ENCODE measurements around the gene ATRNL1. TPM values are rescaled to one million over a fixed set of nuclear protein-coding genes. Genes with fewer than 3 reads are reported as not detected.

Gene ATRNL1
- total RNA-seq, 1 donor from 2014 or later = 856 TPM

DNA sequence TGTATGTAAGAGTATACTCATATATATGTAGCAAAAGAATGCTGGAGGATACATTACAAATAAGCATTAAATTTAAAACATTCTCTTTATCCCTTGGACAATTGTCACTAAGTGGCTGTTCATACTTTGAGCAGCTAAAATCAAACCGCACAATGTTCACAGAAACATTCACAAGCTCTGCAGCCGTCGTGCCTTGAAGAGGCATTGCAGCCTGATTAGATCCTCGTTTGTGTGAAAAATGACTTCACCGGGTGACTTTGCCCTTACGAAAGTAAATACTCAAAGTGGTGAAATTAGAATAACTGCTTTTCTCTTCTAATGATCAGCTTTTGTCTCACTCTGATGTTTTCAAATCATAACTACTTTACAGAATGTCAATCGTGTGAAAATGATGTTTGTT is 860.8 kb downstream of the ATRNL1 start:
- no peak for DNase-seq

DNA sequence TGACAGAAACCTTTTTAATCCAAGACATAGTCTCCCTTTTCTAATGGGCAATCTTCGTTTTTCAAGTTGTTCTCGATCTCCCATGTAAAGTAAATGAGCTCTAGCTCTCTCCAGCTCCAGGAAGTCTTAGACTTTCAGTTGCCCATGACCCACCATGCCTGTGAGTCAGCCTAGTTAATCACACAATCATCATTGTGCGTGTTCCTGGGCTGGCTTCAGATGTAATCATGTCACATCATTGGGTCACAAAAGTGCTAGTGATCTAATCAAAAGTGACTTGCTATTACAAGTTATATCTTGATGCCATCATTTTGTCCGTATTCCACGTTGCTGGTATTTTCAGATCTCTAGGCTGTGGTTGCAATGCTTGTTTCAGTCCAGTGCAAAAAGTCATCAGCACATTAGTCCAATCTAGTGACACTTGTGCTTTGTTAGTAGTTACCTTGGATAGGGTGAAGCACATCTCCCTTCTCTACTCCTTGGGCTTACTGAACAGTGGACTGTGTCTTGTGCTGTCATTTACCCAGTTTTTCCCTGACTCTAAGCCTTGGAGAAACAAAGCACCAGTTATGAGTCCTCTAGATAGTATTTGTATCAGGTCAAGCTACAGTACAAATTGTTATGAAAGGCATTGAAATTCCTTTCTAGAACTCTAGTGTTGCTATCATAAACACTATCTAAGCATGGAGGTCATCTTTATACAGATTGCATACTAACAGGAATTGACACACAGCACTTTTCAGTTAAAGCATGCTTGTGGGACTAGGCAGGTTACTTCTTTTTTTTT is 863.3 kb downstream of the ATRNL1 start:
- no peak for DNase-seq

DNA sequence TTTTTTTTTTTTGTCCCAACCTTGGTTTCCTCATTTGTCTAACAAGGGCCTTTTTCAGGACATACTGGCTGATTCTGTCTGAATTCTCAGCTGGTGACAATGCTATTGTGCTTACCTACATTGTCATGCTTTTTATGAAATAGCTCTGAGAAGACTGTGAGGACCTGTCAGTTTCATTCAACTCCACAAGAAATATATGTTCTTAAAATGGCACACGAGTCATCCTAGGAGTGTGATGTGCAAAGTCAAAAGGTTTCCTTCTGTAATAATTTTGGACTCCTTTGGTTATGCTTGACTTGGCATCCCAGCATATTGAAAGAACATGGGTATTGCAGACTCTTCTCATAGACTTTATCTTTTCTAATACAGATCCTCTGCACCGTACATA is 863.8 kb downstream of the ATRNL1 start:
- no peak for DNase-seq

DNA sequence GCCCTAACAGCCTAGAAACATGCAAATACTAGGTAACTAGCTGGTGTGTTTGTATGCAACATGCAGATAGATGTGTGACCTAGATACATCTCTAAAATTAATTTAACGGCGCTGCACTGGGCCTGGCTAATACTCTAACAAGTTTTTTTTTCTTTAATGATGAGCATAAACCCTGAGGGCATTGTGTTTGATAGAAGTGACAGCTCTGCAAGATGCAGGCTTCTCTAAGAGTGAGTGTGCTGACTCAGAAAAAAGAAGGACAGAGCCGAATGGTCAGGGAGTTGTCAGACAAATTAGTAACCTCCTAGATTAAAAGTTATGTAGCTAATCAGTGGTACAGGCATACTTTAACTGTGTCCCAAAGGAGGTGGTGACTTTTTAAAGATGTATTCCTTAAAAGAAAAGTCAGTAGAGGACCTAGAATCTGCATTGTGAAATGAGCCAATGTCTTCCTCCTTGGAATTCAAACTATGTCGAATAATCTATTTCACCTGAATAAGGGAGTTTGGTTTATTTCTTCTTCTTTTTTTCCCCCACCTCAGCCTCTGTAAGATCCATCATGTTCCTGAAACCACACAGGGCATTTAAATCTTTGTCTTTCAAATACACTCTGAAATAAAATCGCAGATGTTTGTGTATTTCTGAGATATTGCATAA is 864.7 kb downstream of the ATRNL1 start:
- no peak for DNase-seq

DNA sequence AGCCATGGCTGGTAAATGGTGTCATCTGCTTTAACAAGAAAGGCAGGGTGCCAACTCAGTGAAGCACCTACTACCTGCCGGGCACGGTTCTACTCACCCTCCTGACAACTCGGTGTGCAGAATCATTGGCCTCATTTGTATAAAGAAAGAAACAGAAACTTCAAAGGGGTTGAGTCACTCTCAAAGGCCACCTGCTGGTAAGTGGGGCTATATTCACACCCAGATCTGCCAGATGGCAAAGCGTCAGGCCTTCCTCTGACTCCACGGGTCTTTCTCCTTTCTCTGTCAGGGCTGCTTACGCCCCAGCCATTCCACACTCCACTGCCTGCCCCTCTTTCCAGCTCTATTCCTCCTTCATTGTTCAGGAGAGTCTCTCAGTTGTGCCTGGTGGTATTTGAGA is 870.7 kb downstream of the ATRNL1 start:
- no peak for DNase-seq

DNA sequence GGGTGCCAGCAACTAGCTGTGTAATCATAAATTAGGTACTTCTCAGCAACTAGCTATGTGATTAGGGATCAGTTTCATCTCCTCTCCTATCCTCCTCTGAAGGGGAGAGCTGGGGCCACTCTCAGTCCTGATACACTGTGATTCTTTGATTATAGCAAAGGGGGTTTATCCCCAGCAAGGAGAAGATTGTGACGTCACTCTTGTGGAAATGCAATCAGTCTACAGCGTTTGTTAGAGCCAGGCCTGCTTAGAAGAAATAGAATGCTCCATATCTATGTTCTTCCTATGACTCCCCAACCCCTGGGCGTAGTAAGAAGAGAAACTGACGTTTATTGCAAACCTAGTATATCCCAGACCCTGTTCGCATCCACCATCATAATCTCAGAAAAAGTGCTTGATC is 871.7 kb downstream of the ATRNL1 start:
- no peak for DNase-seq

DNA sequence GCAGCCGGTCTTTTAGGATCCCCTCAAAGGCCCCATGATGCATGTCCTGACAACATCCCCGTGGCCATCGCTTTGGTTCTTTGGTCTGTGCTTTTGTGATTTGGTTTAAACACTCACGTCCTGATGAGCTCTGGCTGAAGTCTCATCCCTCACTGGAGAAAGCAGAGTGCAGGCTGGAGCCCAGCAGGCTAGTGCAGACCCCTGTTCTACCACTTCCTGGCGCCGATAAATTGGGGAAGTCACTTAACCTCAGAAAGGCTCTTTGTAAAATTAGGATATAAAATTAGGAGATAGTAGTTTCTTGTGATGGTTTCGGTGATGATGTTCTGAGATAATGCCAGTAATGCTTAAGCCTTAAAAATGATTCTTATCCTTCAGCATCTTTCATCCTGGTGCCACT is 872.2 kb downstream of the ATRNL1 start:
- no peak for DNase-seq

DNA sequence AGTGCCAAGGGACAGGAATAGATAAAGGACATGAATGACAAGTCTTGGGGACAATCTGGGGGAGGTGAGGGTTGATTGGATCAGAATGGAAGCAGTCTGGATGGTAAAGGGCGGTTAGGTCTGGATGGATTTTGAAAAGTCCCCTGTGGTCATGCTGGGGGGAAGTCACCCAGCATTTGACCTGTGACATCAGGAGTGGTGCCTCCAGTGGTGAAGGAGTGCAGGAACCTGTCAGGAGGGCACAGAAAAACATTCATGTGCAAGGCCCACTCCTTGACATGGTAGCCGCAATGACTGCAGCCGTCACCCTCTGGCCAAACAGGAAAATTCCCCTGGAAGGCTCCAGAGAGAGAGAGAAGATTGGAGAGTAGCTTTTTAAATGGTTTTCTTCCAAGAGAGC is 875.1 kb downstream of the ATRNL1 start:
- DNase-seq = no peak

DNA sequence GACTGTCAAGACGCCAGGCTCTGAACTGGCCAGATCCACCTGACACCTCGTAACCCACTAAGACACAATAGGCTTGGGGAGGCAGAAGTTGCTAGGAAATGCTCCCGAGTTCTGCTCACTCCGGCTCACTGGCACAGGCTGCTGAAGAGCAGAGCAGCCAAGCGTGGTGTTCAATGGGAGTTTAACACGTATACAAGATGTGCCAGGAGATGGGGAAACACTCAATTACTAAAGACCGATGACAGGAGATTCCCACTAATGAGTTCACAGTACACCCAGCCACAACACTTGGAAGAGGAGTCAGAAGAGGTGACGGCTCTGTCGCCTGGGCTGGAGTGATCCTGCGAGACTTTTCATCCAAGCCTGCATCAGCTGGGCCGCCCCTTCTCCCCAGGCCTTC is 876.4 kb downstream of the ATRNL1 start:
- no peak for DNase-seq

DNA sequence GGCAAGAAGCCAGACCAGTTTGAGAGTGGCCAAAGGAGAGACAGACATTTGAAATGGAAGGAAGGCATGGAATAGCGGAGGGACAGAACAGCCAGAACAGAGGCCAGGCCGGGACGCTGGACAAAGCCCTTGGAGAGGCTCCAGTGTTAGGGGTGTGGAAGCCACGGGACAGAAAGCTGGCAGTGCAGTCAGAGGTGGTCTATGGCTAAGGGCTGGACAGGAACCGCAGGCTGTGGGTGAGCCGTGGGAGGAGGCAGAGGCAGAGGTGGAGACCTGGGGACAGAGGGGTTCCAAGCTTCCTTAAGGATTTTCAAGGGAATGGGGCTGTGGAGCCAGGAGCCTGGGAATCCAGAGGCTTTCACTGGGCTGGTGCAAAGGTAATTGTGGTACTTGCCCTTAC is 878.8 kb downstream of the ATRNL1 start:
- no peak for DNase-seq

DNA sequence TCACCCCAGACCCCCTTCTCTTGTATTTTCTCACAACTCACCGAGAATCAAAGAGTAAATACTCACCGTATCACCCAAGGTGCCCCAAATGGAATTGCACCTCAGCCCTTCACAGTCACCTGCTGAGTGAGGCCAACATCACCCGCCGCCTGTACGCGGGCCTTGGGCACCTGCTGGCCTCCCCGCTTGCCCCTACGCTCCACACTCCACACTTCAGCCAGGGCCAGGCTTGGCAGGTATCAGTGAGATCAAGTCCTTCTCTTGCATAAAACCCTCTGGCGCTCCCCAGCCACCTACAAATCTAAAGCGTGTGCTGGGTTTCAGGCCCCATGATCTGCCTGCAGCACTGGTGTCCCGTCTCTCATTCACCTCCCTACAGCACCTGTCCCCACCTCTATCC is 879.3 kb downstream of the ATRNL1 start:
- no peak for DNase-seq

DNA sequence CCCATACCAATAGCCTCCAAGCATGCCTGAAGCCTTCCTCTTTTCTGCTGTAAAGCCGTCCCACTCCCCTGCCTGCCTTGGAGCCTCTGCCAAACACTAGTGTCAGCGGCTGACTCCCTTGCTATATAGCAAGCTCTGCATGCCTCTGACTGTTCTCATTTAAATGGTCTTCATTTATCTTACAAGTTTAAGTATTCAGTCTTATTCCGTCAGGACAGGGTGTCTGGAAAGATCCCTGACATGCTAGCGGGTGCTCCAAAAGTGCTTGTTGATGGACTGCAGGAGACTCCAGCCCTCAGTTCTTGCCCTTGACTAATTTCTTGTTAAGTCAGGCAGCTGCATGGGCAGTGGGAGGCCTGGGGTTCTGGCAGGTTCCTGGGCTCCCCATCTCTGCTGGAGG is 881.2 kb downstream of the ATRNL1 start:
- no peak for DNase-seq

DNA sequence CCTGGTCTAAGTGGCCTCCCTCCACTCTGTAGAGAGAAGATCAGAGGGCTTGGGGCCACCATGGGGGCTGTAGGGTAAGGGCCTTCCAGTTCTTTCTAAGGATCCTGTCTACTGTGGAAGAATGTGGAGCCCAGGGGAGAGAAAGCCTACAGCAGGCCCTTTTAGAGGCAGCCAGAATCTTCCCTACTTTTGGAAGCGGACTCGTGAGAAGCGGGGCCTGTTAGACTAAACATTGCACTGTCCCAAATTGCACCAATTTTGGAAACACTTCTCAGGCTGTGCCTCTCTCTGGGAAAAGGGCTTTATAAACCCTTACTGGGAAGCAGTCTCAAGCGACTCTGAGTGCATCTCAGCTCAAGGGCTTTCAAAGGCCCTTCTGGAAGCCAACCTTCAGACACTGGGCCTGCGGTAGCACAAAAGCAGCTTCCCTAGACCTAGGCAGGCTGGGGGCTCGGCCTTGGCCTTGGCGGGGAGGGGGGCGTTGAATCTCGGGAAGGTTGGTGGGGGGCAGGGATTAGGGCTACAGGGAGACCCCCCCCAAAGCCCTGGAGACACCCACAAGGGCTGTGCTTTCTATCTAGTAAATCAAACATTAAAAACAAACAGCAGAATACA is 881.8 kb downstream of the ATRNL1 start:
- DNase-seq = no peak

DNA sequence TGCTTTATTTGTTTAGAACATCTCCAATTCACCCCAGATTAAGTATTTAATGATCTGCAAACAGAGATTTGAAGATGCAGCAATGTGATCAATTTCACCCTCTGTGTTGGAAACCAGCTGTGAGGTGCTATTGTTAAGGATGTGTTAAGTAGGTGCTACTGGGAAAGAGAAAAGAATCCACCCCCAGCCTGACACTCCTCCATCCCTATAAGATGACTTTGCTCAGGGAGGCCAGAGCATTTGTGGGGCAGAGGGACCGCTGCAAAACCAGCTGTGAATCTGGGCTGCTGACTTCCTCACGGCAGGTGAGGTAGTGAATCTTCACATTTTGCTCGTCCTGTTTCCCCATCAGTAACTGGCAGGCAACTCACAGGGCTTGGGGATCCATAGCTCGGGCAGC is 882.3 kb downstream of the ATRNL1 start:
- no peak for DNase-seq

DNA sequence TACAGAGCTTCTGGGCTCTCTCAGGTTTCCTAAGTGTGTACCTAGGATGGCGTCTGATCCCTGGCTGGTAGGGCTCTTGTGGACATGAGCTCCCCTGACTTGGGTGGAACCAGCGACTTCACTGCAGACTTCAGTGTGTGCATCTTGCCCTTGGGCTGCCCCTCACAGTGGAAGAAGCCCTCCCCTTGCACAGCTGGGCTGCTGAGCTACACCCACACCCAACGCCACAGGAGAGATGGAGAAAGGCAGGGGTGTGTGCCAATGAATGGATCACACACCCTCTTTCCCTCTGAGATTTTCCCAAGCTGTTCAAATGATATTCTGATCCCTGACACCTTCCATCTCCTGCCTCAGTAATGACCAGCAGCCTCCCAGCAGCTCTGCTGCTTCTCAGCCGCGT is 883.2 kb downstream of the ATRNL1 start:
- DNase-seq = no peak

DNA sequence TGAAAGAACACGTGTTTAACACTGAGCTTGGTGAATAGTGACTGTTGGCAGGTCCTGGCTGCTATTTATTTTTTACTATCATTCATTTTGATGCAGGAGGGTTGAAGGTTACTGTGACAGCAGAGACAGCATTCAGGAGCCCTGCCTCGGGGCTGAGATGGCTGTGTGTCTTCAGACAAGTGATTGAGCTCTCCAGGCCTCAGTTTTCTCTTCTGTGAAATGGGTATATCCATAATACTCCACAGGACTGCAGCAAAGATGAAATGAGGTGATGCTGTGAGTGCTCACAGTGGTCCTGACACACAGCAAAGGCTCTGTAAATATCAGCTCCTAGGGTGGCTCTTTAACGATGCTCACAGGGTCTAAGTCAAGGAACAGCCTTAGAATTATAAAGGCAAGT is 884.7 kb downstream of the ATRNL1 start:
- no peak for DNase-seq

DNA sequence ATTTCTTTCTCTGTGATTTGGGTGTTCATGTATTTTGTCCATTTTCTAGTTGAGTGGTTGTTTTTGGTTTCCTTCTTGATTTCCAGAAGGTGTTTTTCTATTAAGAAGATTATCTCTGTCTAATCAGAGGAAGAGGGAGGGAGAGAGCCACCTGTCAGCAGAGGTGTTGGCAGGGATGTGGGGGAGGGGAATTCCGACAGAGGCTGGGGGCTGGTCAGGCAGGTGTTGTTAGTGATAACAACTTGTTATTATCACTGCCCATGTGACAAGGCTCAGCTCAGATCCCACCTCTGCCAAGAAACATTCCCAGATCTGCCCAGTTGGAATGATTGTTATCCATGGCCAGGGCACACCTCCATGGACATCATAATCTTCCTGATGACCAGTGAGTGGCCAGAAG is 886.4 kb downstream of the ATRNL1 start:
- no peak for DNase-seq

DNA sequence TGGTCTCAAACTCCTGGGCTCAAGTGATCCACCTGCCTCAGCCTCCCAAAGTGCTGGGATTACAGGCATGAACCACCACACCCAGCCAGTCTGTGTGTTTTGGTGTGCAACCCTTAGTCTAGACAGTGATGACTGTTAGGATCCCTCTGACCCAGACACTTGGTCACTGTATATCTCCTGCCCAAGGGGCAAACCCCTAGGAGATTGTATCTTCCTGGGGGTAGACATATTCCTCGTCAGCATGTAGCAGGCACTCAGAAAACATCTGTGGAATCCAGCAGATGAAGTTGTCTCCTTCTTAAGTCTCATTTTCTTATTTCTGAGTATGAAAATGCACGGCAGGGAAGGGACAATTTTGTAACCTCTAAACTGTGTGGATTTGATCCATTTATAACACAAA is 887.3 kb downstream of the ATRNL1 start:
- no peak for DNase-seq

DNA sequence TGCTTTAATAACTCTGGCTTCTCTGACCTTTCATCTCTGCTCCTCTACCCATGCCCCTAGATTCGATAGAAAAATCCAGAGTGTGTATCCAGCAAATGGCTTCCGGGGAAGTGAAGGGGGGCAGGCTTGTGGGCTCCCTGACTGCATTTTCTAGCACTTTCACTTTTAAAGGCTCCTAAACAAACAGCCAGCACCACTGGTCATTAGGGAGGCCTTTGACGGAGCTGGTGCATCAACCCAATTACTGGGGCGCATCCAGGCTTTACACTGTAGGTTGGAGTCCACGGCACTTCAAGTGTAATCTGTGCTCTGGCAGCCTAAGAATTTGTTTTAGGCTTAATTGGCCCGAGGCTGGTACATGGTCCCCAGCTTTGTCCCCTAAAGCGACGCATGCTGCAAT is 887.9 kb downstream of the ATRNL1 start:
- DNase-seq = no peak

DNA sequence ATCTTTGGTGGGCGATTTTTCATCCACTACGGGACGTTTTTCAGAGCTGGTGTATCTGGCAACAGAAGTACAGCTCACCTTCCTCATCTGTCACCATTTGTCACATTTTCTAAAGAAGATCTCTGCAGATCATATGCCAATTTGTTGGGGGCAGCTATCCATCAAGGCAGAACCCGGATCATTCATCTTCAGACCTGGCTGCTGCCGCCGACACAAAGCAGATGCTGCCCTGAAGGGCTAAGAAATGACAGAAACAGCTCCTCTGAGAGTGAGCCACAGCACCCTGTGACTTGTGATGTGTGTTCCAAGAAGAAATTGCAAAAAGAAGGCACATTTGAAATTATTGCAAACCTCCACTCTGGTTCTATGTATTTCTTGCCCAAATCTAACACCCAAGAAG is 888.9 kb downstream of the ATRNL1 start:
- no peak for DNase-seq

DNA sequence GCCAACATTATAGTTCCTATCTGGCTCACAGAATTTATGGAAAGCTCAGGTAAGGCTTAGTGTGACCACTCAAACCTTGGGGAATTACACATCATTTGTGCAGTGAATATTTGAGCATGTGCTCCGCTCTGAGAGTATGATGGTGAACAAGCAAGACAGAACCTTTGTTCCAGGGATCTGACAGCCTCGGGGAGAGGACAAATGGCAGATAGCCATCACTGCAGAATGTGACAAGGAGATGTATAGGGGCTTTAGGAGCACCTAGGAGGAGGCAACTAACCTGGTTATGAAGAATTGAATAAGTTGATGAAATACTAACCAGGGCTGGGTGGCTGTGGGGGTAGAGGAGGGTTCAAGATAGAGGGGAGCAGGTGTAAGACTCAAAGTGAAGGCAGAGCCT is 889.4 kb downstream of the ATRNL1 start:
- DNase-seq = no peak

DNA sequence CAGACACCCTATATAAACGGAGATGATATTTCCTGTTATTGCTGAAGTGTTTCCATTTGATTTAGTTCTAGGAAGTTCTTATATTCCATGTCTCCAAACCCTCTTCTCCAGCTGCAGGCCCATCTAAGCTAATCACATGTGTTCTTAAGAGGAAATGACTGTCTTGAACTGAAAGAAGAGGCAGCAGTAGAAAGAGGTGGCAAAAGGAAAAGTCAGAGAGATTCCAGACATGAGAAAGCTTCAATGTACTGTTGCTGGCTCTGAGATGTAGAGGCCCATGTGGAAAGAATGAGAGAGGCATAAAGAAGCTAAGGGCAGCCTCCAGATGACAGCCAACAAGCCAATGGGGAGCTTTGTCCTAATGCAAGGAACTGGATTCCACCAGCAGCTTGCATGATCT is 892.6 kb downstream of the ATRNL1 start:
- DNase-seq = no peak

DNA sequence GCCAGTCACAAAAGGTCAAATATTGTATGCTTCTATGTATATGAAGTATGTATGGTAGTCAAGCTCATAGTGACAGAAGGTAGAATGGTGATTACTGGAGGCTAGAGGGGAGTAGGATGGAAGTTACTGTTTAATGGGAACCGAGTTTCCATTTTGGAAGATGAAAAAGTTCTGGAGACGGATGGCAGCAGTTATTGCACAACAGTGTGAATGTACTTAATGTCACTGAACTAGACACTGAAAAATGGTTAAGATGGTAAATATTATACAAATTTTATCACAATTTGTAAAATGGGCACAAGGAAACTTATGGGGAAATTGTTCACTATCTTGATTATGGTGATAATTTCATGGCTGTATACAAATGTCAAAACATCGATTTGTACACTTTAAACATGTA is 895.2 kb downstream of the ATRNL1 start:
- DNase-seq = no peak

DNA sequence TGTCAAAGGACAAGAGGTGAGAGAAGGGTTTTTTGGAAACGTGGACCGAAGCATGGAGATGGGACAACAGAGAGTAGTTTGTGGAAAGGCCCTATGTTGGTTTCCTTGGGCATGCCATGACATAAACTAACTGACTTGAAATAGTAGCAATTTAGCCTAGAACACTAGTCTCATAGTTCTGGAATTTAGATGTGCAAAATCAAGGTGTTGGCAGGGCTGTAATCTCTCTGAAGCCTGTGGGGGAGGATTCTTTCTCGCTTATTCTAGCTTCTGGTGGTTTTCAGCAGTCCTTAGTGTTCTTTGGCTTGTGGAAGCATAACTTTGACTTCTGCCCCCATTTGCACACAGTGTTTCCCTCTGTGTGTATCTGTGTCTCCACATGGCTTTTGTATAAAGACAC is 896.5 kb downstream of the ATRNL1 start:
- no peak for DNase-seq
